Femur (tissue), 1 donor: ENCODE measurements around the gene NOP16.
A peak's percentile ranks its signal among the peaks of the same experiment; 100 is the strongest.

Experiments used
- DNase-seq: peaks from one replicate; pipeline ENCODE4 v3.0.0-alpha.2; 2017

The NOP16 gene

GRCh38 chr5:176355400-176356178 lies 32.8 kb downstream of the NOP16 start:
- no peak for DNase-seq

DNA sequence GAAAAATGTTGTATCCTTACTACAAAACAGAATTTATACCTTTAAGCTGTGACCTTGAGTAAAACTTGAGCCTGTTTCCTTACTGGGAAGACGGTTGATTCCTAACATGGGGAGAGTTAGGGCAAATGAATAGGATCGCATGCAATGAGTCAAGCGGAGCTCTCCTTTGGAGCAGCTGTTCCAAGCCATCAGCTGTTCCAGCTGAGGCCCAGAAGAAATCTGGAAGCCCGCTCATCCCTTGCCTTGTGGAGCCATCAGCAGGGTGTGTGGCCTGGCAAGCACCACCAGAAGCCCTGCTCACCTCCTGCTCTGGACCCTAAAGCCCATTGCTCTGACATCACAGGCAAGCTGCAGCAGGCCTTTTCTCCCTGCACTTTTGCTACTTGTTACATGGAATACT lies 34.9 kb downstream of the NOP16 start:
- DNase-seq = peak; percentile 46

DNA sequence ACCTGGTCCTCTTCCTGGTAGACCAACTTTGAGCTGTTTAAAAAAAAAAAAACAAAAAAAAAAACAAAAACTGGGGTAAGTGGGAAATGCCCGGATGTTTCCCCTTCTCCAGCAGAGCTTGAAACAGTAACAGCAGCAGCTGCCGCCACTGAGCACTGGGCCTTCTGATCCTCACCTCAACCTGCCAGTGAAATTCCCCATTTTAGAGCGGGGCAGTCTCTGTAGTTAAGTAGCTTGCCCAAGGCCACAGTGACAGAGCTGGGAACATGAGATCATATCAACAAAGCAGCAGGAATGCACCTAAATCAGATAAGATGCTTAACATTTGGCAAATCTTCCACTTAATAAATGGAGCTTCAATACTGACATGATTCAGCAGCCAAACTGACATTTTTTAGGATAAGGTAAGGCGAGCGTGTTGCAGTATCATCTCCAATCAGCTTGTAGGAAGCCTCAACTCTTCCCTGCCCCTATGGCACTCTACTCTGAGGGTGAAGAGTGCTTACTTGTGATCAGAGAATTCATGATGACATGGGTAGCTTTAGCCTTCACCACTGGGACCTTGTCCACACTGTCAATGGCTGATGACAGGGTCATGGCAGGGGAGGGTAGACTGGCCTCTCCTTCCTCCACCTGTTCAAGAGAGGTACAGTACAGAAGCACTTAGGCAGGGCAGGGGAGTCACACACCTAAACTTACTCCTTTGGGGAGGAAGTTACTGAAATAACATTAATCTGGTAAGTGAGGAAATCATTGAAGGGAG lies 36.1 kb downstream of the NOP16 start:
- DNase-seq = no peak

GRCh38 chr5:176350416-176350815 lies 38.0 kb downstream of the NOP16 start:
- DNase-seq = no peak

DNA sequence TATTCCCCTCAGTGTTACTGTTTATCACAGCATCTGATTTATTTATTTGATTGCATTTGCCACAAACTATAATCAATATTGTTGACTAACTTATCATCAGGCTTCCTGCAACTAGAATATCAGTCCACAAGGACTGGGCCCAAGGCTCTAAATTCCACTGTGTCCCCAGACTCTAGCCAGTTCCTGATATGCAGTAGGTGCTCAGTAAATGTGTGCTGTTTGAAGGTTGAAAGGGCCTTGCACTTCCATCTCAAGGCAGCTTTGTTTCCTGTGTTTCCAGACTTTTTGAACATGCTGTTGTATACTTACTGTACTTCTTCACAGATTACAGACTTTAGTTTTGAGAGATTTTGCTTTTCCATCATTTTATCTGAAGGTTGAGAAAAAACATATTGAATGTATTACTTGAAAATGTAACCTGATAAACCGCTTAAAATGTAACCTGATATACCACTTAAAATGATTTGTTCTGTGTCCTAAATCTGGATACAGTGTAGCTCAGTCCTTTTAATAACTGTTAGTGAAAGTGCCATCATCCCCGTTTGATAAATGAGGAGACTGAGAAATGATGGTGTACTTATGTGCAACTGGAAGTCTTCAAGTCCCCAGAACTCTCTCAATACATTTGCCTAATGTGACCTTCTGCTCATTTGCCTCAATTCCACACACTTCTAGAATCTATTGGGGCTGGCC lies 45.5 kb downstream of the NOP16 start:
- no peak for DNase-seq

GRCh38 chr5:176342158-176342483 lies 46.3 kb downstream of the NOP16 start:
- no peak for DNase-seq

DNA sequence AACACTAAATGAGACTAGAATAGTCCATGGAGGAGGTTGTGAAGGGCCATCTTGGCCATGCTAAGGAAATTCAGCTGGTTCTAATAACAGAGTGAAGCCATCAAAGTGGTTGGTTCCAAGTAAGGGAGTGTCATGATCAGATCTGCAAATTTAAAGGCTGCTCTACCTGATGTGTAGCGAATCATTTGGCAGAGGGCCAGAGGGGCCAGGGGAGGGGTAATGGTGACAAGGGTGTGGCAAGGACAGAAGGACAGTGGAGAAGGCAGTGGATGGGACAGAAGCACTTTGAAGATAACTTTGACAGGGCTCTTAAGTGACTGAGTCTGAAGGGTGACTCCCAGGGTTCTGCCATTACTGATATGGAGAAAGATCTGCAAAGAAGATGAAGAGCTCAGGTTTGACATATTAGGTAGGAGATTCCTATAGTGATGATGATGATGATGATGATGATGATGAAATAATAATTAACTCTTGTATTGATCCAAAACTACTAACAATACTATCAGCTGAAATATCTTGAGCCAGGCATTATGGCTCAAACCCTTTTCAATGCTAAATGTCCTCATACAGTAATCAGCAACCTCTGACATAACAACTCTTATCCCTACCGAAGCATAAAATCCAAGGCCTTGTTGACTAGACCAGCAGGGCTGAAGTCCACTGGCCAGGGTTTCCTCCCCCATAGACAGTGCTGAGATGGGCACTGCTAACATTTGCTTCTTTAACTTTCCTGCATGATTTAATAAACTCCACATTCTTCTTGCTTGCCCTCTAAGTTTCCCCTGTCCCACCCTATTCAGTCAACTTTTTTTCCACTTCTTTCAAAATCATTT lies 46.9 kb downstream of the NOP16 start:
- no peak for DNase-seq

DNA sequence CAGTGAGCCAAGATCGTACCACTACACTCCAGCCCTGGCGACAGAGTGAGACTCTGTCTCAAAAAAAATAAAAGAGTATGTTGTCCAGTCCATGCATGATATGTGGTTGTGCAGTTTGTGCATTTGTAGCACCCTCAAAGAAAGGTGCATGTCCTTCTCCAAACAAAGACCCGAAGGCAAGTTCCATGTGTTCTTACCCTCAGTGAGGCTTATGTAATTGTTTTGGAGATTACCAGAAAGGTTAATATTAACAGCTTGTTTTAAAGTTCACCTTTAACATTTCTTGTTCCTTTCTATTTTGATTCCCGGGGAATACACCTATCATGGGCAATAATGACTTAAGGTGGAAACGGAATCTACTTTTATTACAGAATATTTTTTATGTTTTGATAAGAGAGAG lies 49.1 kb downstream of the NOP16 start:
- no peak for DNase-seq

DNA sequence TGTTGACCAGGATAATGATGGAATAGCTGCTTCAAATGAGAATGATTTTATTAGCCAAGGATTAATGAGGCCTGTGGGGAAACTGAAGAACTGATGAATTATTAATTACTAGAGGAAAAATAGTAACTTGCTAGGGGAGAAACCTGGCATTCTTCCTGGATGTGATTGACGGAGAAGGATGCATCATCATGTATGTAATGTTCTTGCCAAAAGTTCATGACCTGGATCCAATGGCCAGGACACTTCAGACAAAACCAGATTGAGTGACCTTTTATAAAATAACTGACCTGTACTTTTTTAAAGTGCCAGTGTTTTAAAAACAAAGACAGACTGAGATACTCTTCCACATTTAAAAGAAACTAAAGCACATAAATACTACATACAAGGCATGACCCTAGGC lies 50.5 kb downstream of the NOP16 start:
- no peak for DNase-seq

GRCh38 chr5:176334031-176334770 lies 54.2 kb downstream of the NOP16 start:
- DNase-seq = no peak
